Activated T-helper 2 cell treated with anti-CD3 and anti-CD28 coated beads, Interferon-gamma antibody, Interleukin-2, Interleukin-4, amounts not matched to agents 10 μg/mL and 5 μg/mL and 100 μg/mL, durations not matched to agents 14 hours and 24 hours and 36 hours (primary cell): ENCODE measurements around the gene LMNB1. TPM values are rescaled to one million over a fixed set of nuclear protein-coding genes. Genes with fewer than 3 reads are reported as not detected.
"Not testable (repeated sequence)": the region's sequence is repeated elsewhere in the genome, so short reads cannot be mapped to it uniquely, and the experiment has no call there.

Experiments used
- DNase-seq: peaks from one replicate; pipeline ENCODE4 v3.0.0; 2021; ENCODE audit warnings: low spot score
- H3K27ac Mint-ChIP-seq: one replicate; pipeline ENCODE4 v1.8.0; 2021; ENCODE audit warnings: mixed read lengths
- H3K27me3 Mint-ChIP-seq: one replicate; pipeline ENCODE4 v1.8.0; 2021; ENCODE audit warnings: low read depth, mixed read lengths
- H3K36me3 Mint-ChIP-seq: one replicate; pipeline ENCODE4 v1.8.0; 2021; ENCODE audit warnings: low read depth, mixed read lengths
- H3K4me1 Mint-ChIP-seq: one replicate; pipeline ENCODE4 v1.8.0; 2021; ENCODE audit warnings: low read depth, mixed read lengths
- H3K4me3 Mint-ChIP-seq: one replicate; pipeline ENCODE4 v1.8.0; 2021; ENCODE audit warnings: low read depth, mild to moderate bottlenecking, moderate library complexity, mixed read lengths
- H3K9me3 Mint-ChIP-seq: one replicate; pipeline ENCODE4 v1.8.0; 2021; ENCODE audit warnings: mixed read lengths
- intact Hi-C: fragments of 100-400 bp; cut with micrococcal nuclease; formaldehyde crosslinking; loops from one replicate; pipeline ENCODE4 v1.15.1; 2023
- total RNA-seq: library from RNA; stranded (reverse); gene quantifications from 2 replicates; pipeline ENCODE4 v1.2.3, GENCODE V29; 2022

The LMNB1 gene
- total RNA-seq, 1 donor from 2014 or later, result 239 TPM

GRCh38 chr5:126788409-126788808 lies 11.5 kb downstream of the LMNB1 start:
- peaks cover 35% of the 10 kb centered on the region for H3K36me3 Mint-ChIP-seq
- H3K9me3 Mint-ChIP-seq, intact Hi-C loops, DNase-seq, H3K27me3 Mint-ChIP-seq: not testable (repeated sequence)
- H3K27ac Mint-ChIP-seq, result peak overlapping the region; percentile 81
- H3K4me1 Mint-ChIP-seq, result peaks cover 46% of the 10 kb centered on the region
- H3K4me3 Mint-ChIP-seq, result peak overlapping the region; percentile 6

GRCh38 chr5:126793097-126793496 lies 16.2 kb downstream of the LMNB1 start:
- Mint-ChIP-seq H3K36me3 (peaks cover 32% of the 10 kb centered on the region), H3K27me3 (no peaks in the 10 kb centered on the region), H3K4me3 (no peak overlapping the region), H3K4me1 (peaks cover 48% of the 10 kb centered on the region), H3K9me3 (no peaks in the 10 kb centered on the region), H3K27ac (peak overlapping the region; percentile 81)
- intact Hi-C loops, result no loop called here
- no peak for DNase-seq

- peaks cover 48% of the 10 kb centered on the region for H3K4me1 Mint-ChIP-seq
- DNase-seq, H3K9me3 Mint-ChIP-seq, H3K27me3 Mint-ChIP-seq, H3K27ac Mint-ChIP-seq, H3K4me3 Mint-ChIP-seq: not testable (repeated sequence)
- H3K36me3 Mint-ChIP-seq, result peaks cover 33% of the 10 kb centered on the region
- intact Hi-C loops, result loop anchor here (2.0 kb wide), 1 partner anchor 15 kb away; no protein-coding TSS in a partner anchor
Observed at GRCh38 chr5:126793648-126794047, 16.7 kb downstream of the LMNB1 start.

- peaks cover 47% of the 10 kb centered on the region for H3K4me1 Mint-ChIP-seq
- intact Hi-C loops, result loop anchor here (2.0 kb wide), 1 partner anchor 15 kb away; no protein-coding TSS in a partner anchor
- no peaks in the 10 kb centered on the region for H3K9me3 Mint-ChIP-seq
- peaks cover 33% of the 10 kb centered on the region for H3K36me3 Mint-ChIP-seq
- DNase-seq, result no peak
- H3K27ac Mint-ChIP-seq, result peak overlapping the region; percentile 50
- no peak overlapping the region for H3K4me3 Mint-ChIP-seq
- no peaks in the 10 kb centered on the region for H3K27me3 Mint-ChIP-seq
Observed at GRCh38 chr5:126794157-126794828, 17.4 kb downstream of the LMNB1 start.

- no peak for DNase-seq
- Mint-ChIP-seq H3K27ac (peak overlapping the region; percentile 23), H3K4me1 (peaks cover 42% of the 10 kb centered on the region), H3K27me3 (no peaks in the 10 kb centered on the region), H3K36me3 (peaks cover 24% of the 10 kb centered on the region), H3K4me3 (no peak overlapping the region), H3K9me3 (no peaks in the 10 kb centered on the region)
- intact Hi-C loops, result loop anchor here (2.0 kb wide), 1 partner anchor 19 kb away; no protein-coding TSS in a partner anchor
Observed at GRCh38 chr5:126799780-126800179, 22.8 kb downstream of the LMNB1 start.

GRCh38 chr5:126801174-126801991 lies 24.4 kb downstream of the LMNB1 start:
- H3K4me3 Mint-ChIP-seq, result no peak overlapping the region
- no peak for DNase-seq
- peak overlapping the region; percentile 77 for H3K27ac Mint-ChIP-seq
- intact Hi-C loops, result loop anchor here (2.0 kb wide), 1 partner anchor 21 kb away; no protein-coding TSS in a partner anchor
- peaks cover 34% of the 10 kb centered on the region for H3K36me3 Mint-ChIP-seq
- H3K4me1 Mint-ChIP-seq, result peaks cover 37% of the 10 kb centered on the region
- no peaks in the 10 kb centered on the region for H3K9me3 Mint-ChIP-seq
- no peaks in the 10 kb centered on the region for H3K27me3 Mint-ChIP-seq

- intact Hi-C loops, result loop anchor here (2.0 kb wide), 2 partner anchors 21 to 125 kb away; no protein-coding TSS in a partner anchor
- Mint-ChIP-seq H3K27me3 (no peaks in the 10 kb centered on the region), H3K4me1 (peaks cover 39% of the 10 kb centered on the region), H3K4me3 (no peak overlapping the region), H3K9me3 (no peaks in the 10 kb centered on the region), H3K27ac (no peak overlapping the region), H3K36me3 (peaks cover 39% of the 10 kb centered on the region)
- DNase-seq, result no peak
Observed at GRCh38 chr5:126801992-126802294, 25.0 kb downstream of the LMNB1 start.

GRCh38 chr5:126805063-126805462 lies 28.1 kb downstream of the LMNB1 start:
- H3K9me3 Mint-ChIP-seq, result no peaks in the 10 kb centered on the region
- H3K4me3 Mint-ChIP-seq, result no peak overlapping the region
- intact Hi-C loops, result no loop called here
- peak overlapping the region; percentile 56 for H3K27ac Mint-ChIP-seq
- no peak for DNase-seq
- peaks cover 29% of the 10 kb centered on the region for H3K4me1 Mint-ChIP-seq
- H3K36me3 Mint-ChIP-seq, result peaks cover 53% of the 10 kb centered on the region
- no peaks in the 10 kb centered on the region for H3K27me3 Mint-ChIP-seq

GRCh38 chr5:126808521-126808988 lies 31.6 kb downstream of the LMNB1 start:
- no peak overlapping the region for H3K4me3 Mint-ChIP-seq
- peaks cover 80% of the 10 kb centered on the region for H3K36me3 Mint-ChIP-seq
- H3K27me3 Mint-ChIP-seq, result no peaks in the 10 kb centered on the region
- intact Hi-C loops, result loop anchor here (2.0 kb wide), 1 partner anchor 14 kb away; no protein-coding TSS in a partner anchor
- peaks cover 43% of the 10 kb centered on the region for H3K4me1 Mint-ChIP-seq
- H3K9me3 Mint-ChIP-seq, result no peaks in the 10 kb centered on the region
- H3K27ac Mint-ChIP-seq, result peak overlapping the region; percentile 39
- DNase-seq, result no peak

- Mint-ChIP-seq H3K9me3 (no peaks in the 10 kb centered on the region), H3K4me1 (peaks cover 47% of the 10 kb centered on the region), H3K36me3 (peaks cover 87% of the 10 kb centered on the region), H3K27me3 (no peaks in the 10 kb centered on the region), H3K4me3 (no peak overlapping the region), H3K27ac (peak overlapping the region; percentile 78)
- intact Hi-C loops, result loop anchor here (2.0 kb wide), 3 partner anchors 15 to 61 kb away; no protein-coding TSS in a partner anchor
- no peak for DNase-seq
Observed at GRCh38 chr5:126809916-126810315, 33.0 kb downstream of the LMNB1 start.

- Mint-ChIP-seq H3K27me3 (no peaks in the 10 kb centered on the region), H3K4me3 (peak overlapping the region; percentile 19), H3K4me1 (peaks cover 46% of the 10 kb centered on the region)
Observed at GRCh38 chr5:126810596-126811380, 33.9 kb downstream of the LMNB1 start.

GRCh38 chr5:126811515-126812198 lies 34.7 kb downstream of the LMNB1 start:
- Mint-ChIP-seq H3K36me3 (peaks cover 83% of the 10 kb centered on the region), H3K9me3 (no peaks in the 10 kb centered on the region), H3K27me3 (no peaks in the 10 kb centered on the region), H3K4me1 (peaks cover 46% of the 10 kb centered on the region), H3K27ac (peak overlapping the region; percentile 95), H3K4me3 (peak overlapping the region; percentile 50)
- no peak for DNase-seq
- intact Hi-C loops, result loop anchor here (1.0 to 2.0 kb wide), 3 partner anchors 33 to 63 kb away; no protein-coding TSS in a partner anchor

More at GRCh38 chr5:126810596-126811380, 33.9 kb downstream of the LMNB1 start:
- DNase-seq, result no peak
- H3K9me3 Mint-ChIP-seq, result no peaks in the 10 kb centered on the region
- peaks cover 85% of the 10 kb centered on the region for H3K36me3 Mint-ChIP-seq
- intact Hi-C loops, result loop anchor here (1.0 to 2.0 kb wide), 3 partner anchors 32 to 62 kb away; no protein-coding TSS in a partner anchor
- H3K27ac Mint-ChIP-seq, result peak overlapping the region; percentile 95
